Stimulated activated naive CD4-positive, alpha-beta T cell treated with Interleukin-2 at 50 U/mL for 16 hours (primary cell): ENCODE data around the gene NDUFB3.

Experiments
- DNase-seq: peaks from one replicate; lab custom pipeline; 2025; lab: John Stamatoyannopoulos, UW

NDUFB3 gene

GRCh38 chr2:201093573-201093972 lies 21.8 kb downstream of the NDUFB3 start:
- DNase-seq = no peak

GRCh38 chr2:201100497-201100896 lies 28.7 kb downstream of the NDUFB3 start:
- DNase-seq = no peak

- DNase-seq = no peak
Measured at GRCh38 chr2:201105759-201106158, 34.0 kb downstream of the NDUFB3 start.

- no peak for DNase-seq
Measured at GRCh38 chr2:201107624-201108023, 35.8 kb downstream of the NDUFB3 start.

GRCh38 chr2:201108341-201108740 lies 36.5 kb downstream of the NDUFB3 start:
- no peak for DNase-seq

- no peak for DNase-seq
Measured at GRCh38 chr2:201109186-201109585, 37.4 kb downstream of the NDUFB3 start.

GRCh38 chr2:201110615-201111014 lies 38.8 kb downstream of the NDUFB3 start:
- DNase-seq = no peak

GRCh38 chr2:201111096-201111495 lies 39.3 kb downstream of the NDUFB3 start:
- no peak for DNase-seq

- no peak for DNase-seq
Measured at GRCh38 chr2:201114350-201114749, 42.5 kb downstream of the NDUFB3 start.

- no peak for DNase-seq
Measured at GRCh38 chr2:201114846-201115245, 43.0 kb downstream of the NDUFB3 start.

GRCh38 chr2:201116115-201116958 lies 44.5 kb downstream of the NDUFB3 start, which contains the start of gene CFLAR:
Gene CFLAR (plus strand): TSS chr2:201116164. CDS start chr2:201129866, 13,702 bp downstream.
- peak; percentile 81 for DNase-seq

- peak; percentile 34 for DNase-seq
Measured at GRCh38 chr2:201116959-201117734, 45.3 kb downstream of the NDUFB3 start.

GRCh38 chr2:201117735-201118094 lies 45.9 kb downstream of the NDUFB3 start:
- peak; percentile 52 for DNase-seq

GRCh38 chr2:201118121-201118960 lies 46.5 kb downstream of the NDUFB3 start:
- DNase-seq = peak; percentile 87

GRCh38 chr2:201118961-201119854 lies 47.4 kb downstream of the NDUFB3 start:
- DNase-seq = no peak

- no peak for DNase-seq
Measured at GRCh38 chr2:201122276-201122675, 50.5 kb downstream of the NDUFB3 start.

- peak; percentile 17 for DNase-seq
Measured at GRCh38 chr2:201126308-201127151, 54.7 kb downstream of the NDUFB3 start.

- no peak for DNase-seq
Measured at GRCh38 chr2:201127152-201127511, 55.3 kb downstream of the NDUFB3 start.

GRCh38 chr2:201127570-201127969 lies 55.8 kb downstream of the NDUFB3 start:
- peak; percentile 56 for DNase-seq

GRCh38 chr2:201128033-201128432 lies 56.2 kb downstream of the NDUFB3 start:
- DNase-seq = no peak
